Activated CD4-positive, alpha-beta T cell treated with anti-CD3 and anti-CD28 coated beads, Interleukin-2, amount 50 U/mL, for 1 hour (primary cell): ENCODE measurements around the gene DDX23.
A peak's percentile ranks its signal among the peaks of the same experiment; 100 is the strongest.
"Not testable (repeated sequence)": the region's sequence is repeated elsewhere in the genome, so short reads cannot be mapped to it uniquely, and the experiment has no call there.

Source experiments
- DNase-seq: peaks from one replicate; pipeline ENCODE4 v3.0.0-alpha.2; 2020

DDX23 gene

DNA sequence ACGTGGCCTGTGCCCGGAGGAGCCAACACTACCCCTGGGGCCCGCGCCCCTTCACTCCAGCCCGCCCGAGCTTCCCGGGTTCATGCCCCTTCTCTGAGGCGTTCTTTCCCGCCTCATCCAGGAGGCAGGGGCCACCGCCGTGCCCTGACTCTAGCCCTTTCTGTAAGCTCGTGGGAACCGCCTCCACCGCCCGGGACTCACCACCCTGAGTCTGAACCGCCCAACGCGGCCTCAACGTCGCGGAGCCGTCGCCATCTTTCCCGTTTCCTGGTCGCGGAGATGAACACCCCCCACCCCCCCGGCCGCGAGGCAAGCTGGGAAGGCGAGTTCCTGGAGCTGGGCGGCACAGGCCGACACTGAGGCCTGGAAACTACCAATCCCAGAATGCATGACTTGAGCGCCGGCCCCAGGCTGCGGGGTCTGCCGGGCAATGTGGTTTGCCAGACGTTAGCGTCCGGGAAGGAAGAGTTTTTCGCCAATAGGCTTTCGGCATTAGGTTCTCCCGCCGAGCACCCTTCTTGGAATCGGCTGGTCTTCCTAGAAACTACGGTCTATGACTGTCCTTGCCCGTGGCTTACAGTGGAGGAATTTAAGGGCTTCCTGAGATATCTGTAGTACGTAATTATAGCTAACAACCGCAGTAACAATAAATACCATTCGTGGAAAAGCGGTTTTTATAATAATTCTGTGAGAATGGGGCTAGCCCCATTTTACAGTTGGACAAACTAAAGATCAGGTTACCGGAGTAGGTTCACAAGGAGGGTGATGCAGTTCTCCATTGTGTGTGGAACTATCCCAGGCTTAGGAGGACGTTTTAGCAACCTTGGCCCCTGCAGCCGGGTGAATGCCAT, at the start of gene DDX23:
Gene DDX23 (minus strand): TSS at position 281 of the 851 bp plus-strand sequence. CDS start 6,381 bp downstream, outside the sequence.
- DNase-seq = peak; percentile 88

DNA sequence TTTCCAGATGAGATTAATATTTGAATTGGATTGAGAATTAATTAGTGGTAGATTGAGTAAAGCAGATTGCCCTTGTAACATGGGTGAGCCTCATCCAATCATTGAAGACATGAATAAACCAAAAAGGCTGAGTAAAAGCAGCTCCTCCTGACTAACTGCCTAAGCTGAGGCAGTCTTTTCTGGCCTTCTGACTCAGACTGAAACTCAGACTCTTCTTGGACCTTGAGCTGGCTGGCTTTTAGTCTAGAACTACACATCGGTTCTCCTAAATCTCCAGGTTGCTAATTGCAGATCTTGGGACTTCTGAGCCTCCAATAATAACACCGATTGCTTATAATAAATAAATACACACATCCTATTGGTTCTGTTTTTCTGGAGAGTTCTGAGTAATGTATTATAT, 49.3 kb upstream of the DDX23 start:
- DNase-seq = no peak

DNA sequence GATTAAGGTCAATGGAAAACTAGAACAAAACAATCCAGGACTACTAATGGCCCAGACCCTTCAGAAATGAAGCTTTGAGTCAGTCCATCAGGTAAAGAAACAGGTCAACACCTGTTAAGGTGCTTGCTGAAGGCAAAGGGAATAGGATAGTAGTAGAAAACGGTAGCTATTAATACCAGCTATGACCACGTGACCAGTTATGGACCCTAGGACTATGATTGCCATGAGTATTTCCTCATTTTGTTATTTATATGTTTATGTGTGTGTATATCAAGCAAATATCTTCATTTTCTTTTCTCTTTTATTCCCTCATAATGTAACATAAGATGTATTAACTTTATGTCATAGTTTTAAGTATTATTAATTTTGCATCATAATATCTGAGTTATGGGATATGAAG, 47.7 kb upstream of the DDX23 start:
- DNase-seq = no peak

DNA sequence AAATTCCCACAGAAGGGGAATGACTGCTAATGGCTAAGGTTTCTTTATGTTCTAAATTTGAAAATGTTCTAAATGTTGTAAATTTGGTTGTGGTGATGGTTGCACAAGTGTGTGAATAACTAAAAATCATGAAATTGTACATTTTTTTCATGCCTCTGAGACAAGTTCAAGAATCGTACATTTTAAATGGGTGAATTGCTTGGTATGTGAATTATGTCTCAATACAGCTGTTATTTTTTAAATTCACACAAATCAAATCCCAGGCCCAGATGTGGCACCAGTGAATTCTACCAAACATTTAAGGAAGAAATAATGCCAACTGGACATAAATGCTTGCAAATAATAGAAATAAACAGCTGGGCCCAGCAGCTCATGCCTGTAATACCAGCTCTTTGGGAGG, 42.3 kb upstream of the DDX23 start:
- no peak for DNase-seq

DNA sequence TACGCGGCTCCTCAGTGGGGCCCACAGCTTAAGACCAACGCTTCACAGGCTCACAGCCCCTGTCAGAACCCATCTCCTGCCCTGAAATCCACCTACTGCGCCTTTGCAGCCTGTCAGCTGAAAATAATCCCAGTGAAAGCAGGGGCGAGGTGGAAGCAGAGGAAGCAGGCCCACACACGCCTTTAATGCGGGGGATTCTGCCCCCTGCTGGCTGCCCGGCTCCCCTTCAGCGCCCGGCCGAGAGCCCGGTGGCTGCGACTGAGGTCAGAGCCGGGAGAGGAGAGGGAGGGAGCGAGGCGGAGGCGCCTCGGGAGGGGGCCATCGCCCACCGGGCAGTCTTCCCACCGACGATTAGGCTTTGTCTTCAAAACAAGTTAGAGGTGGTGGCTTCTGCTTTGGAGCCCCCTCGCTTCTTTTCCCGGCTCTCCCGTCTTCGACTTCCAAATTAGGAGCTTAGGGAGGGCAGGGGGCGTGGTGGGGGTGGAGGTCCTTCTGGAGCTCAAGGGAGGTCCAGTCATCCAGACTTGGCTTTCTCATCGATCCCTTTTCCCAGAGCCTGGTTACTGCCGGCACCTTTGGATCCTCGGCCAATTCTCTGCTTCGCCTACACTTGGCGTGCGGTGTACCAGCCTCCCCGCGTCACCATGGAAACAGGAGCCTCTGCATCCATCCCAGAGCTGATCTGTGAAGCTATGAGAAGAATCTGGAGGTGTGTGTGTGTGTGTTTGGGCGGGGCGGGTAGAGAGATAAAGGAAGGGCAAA, 38.9 kb upstream of the DDX23 start:
- DNase-seq = peak; percentile 72

DNA sequence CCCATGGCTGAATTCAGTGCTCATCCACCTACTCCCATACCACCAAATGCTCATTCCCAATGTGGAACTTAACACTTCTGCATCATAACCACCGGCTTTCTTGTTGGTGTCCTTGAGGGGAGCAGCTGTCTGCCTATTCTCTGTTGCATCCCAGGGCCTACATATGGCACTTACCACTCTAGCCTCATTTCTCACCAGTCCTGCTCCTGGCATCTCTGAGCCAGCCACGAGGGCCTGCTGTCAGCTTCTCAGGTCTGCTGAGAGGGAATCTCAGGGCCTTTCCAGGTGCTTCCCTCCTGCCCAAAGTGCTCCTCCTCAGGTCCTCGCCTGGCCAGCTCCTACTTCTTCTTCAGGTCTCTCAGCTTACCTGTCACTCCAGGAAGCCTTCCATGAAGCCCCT, 37.7 kb upstream of the DDX23 start:
- no peak for DNase-seq

DNA sequence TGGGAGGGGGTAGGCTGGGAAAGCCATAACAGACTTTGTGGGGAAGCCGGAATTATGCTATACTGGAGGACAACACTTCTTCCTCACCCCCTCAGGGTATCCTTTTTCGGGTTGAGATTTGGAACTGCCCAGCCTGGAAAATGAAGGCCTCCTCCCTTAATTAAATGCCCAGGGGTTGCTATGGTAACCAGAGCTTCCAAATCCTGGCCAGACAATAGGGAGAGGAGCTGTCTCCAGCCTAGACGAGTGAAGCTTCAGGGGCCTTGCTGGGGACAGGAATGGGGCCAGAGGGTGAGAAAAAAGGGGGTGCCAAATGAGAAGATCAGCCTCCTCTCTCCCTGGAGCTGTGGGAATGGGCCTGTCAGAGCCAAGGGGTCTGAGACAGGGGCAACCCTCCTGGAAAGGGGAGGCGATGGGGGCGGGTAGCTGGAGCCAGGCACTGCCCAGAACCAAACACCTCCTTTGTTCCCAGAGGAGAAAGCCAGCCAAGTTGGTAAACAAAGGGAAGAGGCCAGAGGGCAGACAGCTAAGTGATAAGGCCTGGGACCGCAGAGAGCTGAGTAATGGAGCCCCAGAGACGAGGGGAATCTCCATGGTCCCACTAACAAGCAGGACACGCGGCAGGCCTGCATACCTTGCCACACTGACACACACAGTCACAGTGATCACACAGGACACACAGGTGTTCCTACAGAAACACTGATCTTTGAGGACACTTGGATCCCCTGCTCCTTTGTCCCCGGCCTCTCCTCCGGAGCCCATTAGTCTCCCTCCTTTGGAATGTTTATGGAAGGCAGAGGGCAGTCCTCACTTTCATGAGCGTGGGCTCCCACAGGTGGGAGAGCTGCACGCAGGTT, 31.6 kb upstream of the DDX23 start:
- DNase-seq = no peak

DNA sequence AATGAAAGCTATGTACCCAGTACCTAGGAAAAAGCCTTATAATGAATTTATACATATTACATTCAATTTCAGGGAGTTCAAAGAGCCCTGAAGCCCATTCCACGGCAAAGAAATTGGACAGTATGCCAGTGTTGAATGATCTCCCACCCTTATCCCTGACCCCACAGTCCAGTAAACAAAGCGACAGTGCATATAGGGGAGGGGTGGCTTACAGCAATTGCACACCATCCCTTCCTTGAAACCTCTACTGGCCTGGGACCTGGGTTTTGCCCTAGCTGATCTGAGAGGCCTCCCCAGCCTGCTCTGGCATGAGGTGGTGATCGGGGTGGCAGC, 31.0 kb upstream of the DDX23 start:
- DNase-seq = no peak

DNA sequence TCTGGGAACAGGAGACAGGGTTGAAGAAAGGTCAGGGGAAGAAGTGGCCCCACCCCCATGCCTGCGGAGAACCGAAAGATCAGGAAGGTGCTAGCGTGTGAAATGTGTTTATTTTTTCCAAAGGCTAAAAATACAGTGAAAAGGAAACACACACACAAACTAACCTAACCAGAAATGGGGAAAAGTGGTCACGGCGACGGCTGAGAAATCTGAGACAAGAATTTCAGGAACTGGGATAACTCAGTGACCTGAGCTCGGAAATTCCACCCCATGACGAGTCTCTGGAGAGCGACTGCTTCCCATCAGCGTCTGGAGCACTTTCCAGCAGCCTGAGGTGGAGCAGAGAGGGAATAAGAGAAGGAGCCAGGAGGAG, 30.3 kb upstream of the DDX23 start:
- no peak for DNase-seq

DNA sequence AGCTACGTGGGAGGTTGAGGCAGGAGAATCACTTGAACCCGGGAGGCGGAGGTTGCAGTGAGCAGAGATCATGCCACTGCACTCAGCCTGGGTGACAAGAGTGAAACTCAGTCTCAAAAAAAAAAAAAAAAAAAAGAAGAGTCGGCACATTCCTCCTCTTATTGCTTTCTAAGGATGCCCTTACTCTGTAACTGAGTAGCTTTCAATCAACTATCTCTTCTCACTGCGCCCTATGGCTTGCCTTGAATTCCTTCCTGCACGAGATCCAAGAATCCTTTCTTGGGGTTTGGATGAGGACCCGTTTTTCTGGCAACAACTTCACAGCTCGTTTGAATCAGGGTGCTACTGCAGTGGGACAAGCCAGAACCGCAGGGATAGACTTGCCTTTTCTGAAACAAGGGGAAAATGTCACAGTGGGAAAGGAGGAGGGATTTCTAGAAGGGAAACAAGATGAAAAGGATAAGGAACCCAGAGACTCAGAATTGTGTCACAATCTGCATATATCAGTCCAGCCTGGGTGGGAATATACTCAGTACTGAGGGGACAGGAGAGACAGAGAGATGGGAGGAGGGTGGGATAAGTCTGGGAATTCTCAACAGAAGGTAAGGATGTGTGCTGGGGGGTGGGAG, 29.8 kb upstream of the DDX23 start:
- no peak for DNase-seq

DNA sequence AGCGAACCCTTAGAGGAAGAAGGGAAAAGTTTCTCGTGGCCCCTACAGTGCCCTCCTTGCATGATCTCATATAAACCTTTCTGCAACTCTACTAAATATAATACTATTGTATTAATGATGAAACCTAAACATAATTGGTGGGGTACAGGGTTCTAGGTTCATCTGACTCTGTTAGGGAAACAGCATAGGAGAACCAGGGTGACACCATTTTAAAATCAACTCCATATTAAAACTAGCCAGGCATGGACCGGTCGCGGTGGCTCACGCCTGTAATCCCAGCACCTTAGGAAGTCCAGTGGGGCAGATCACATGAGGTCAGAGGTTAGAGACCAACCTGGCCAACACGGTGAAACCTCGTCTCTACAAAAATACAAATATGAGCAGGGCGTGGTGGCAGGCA, 28.7 kb upstream of the DDX23 start:
- DNase-seq = no peak

DNA sequence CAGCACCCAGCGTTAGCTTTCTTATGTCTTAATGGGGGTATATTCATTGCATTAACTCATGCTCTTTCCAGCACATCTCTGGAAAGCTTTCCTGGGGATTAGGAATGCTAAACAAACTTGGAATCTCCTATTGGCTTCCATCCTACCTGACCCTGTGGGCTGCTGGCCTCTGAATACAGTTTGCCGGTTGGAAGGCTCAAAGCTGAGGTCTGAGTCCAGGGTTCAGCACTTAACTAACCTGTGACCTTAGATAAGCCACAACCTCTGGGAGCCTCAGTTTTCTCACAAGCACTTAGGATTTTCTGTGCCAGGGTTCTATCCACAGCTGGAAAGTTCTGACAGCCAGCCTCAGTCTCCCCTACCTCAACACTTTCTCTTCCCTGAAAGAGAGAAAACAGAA, 26.6 kb upstream of the DDX23 start:
- no peak for DNase-seq

DNA sequence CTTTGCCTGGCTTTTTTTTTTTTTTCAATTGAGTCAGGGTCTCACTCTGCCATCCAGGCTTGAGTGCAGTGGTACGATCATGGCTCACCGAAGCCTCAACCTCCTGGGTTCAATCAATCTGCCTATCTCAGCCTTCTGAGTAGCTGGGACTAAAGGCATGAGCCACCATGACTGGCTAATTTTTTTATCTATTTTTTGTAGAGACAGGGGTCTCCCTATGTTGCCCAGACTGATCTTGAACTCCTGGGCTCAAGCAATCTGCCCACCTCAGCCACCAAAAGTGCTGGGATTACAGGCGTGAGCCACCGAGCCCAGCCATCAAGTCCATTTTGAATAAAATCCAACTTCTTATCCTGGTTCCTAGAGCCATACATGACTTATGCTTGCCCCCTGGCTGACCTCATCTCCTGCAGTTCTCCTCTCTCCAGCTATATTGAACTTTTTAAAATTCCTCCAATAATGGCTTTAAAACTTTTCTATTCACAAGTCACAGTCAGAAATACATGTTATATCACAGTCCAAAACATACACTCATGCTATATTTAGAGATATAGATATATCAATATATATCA, 24.1 kb upstream of the DDX23 start:
- no peak for DNase-seq

DNA sequence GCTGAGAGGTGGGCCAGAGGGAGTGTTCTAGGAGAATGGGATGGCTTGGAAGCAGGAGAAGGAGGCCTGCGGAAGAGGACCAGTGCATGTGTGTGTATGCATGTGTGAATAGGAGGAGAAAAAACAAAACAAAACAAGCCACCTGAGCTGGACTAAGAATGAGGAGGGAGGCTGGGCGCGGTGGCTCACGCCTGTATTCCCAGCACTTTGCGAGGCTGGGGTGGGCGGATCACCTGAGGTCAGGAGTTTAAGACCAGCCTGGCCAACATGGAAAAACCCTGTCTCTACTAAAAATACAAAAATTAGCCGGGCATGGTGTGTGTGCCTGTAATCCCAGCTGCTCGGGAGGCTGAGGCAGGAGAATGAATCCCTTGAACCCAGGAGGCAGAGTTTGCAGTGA, 21.6 kb upstream of the DDX23 start:
- DNase-seq = not testable (repeated sequence)

DNA sequence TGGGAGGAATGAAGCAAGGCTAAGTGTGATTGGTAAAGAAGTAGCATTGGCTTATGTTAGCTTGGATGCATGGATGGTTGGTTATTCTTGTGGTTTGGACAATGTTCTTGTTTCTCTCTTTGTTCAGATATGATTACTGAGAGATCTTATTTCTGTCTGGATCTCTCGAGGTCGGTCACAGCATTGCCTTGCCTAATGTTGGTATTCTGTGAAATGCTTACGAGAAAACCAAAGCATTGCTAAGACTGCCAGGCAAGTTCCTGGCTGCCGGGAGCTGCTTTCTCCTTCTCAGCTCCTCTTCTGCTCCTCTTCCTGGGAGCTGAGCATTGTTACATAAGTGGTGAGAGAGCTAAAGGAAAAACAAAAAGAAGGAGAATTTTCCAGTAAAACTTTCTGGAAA, 21.1 kb upstream of the DDX23 start:
- DNase-seq = no peak

DNA sequence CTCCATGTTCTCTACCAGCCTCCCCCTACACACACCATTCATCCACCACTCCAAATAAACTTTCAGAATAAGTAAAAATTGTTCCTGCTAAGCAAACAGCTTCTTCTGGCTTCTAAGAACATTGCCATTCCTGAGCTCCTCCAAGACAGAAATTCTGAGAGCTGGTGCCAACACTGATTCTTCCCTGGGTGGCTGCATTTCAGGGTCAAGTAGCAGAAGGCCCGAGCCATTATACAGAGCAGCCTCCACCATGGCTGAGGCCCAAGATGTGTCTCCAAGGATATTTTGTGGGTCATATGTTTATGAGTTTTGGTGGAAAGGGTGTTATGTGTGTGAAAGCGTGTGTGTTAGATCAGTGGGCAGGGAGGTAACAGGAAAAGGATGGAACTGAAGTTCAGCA, 17.2 kb upstream of the DDX23 start:
- DNase-seq = no peak

DNA sequence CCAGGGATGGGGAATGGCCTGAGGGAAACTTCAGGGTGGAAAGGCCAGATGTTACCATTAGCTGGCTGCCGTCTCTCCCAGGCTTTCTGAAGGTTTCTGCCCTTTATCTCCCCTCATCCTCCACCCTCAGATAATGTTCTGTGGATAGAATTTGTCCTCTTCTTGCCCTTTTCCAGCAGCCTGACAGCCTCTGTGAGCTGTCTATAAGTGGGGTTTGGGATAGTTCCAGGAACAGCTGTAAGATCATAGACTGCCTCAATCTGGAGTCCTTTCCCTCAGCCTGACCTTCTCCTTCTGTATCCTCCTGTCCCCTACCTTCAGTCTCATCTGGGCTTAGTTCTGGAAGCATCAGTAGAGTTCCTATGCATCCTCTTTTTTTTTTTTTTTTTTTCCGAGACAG, 16.5 kb upstream of the DDX23 start:
- DNase-seq = no peak

DNA sequence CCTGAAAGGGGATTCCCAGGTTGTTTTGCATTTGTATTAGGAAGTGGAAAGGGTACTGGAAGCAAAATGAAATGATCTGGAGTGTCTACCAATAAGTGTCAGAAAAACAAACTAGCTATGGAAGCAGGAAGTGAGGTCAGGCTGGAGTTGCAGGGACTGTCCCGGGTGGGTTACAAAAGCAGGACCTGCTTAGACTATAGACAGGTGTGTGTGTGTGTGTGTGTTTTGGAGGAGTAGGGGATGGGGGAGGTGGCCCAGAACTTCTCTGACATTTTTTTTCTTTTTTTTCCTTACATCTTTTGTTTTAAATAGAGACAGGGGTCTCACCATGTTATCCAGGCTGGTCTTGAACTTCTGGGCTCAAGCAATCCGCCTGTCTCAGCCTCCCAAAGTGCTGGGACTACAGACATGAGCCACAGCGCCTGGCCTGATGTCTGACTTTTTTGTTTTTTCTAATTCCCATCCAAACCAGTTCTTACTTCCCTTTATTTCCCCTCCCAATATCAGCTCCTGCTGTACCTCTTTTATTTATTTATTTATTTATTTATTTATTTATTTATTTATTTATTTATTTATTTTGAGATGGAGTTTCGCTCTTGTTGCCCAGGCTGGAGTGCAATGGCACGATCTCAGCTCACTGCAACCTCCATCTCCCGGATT, 14.2 kb upstream of the DDX23 start:
- no peak for DNase-seq

DNA sequence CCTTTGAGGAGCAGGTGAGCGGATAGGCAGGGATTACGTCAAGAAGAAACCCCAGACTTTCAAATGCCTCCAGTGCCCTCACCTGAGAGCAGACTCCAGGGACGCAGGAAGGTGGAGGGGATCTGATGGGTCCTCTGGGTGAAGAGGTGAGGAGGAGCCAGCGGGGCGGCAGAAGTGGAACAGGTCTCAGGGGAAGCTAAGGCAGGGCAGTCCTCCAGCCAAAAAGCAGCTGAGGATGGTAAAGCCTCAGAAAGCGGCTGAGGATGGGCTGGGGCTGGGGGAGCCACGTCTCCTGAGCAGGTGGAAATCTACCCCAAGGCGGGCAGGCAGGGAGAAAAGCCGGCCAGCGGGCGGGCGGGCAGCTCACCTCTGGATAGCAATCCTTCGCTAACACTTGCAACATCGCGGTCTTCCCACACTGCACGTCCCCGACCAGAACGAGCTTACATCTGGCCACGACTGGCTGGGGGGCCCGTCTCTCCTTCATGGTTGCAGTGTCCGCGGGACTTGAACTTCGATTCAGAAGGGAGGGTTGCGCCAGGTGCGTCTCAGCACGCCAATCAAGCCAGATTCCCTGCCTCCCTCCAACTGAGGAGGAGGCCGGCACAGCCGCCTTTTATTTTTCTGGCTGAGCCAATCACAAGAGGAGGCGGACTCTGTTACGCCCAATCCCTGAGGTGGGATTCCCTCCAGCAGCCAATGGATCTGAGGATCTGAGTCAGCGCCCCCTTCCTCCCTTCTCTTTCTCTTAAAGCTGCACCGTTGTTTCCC, 13.5 kb upstream of the DDX23 start, which contains the start of gene RND1:
Gene RND1 (minus strand): TSS at position 590 of the 771 bp plus-strand sequence. CDS start 103 bp downstream, at position 487.
- peak; percentile 78 for DNase-seq

DNA sequence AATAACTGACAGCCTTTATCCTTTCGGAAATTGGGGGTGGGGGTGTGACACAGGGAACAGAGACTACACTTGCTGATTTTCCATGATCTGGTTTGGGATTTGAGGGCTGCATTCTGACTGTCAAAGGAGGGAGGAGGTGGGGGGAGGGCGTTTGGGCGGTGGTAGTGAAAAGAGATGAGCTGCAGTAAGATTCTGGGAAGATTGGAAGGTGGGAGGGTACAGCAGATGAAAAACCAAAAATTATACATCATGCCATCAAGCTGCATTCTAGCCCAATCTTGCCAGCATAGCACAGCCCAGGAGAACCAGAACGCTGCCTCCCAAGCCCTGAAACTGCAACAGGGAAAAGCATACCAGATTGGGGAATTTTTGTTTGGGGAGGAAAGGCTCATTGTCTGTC, 11.3 kb upstream of the DDX23 start:
- no peak for DNase-seq

DNA sequence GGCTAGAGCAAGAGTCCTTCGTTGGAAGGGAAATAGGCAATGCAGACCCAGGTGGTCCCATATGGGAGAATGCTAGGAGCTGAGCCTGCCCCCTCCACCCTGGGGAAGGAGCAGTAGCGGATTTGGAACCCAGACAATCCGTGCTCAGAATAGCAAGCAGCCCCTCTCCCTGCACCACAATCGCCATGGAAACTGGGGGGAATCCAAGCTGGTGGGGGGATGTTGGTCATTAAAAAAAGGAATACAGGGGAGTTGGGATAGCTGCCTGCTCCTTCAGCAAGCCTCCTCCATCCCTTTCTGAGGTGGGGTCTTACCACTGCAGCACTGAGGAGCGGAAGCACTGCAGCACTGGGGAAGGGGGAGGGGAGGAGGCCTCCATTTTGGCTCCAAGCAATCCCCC, 10.8 kb upstream of the DDX23 start:
- no peak for DNase-seq
